Upper lobe of right lung (tissue), 1 donor: Measurements from ENCODE around the gene DMD. TPM values are rescaled to one million over a fixed set of nuclear protein-coding genes. Genes with fewer than 3 reads are reported as not detected.

ENCODE experiments used
- ATAC-seq: fragments of 200-7000 bp; cut with Tn5 transposase; one replicate; pipeline ENCODE4 v1.9.1; 2020; ENCODE audit warnings: mild to moderate bottlenecking, moderate library complexity
- DNase-seq: peaks from one replicate; pipeline ENCODE4 v3.0.0-alpha.2; 2020
- H3K27ac ChIP-seq: fragments of 200-600 bp; one replicate; pipeline ENCODE4 v1.8.0; 2022
- H3K27me3 ChIP-seq: fragments of 200-600 bp; one replicate; pipeline ENCODE4 v1.8.0; 2022; ENCODE audit warnings: mild to moderate bottlenecking
- H3K36me3 ChIP-seq: fragments of 200-600 bp; one replicate; pipeline ENCODE4 v1.8.0; 2022
- H3K4me1 ChIP-seq: fragments of 200-600 bp; one replicate; pipeline ENCODE4 v1.8.0; 2022
- H3K4me3 ChIP-seq: fragments of 200-600 bp; one replicate; pipeline ENCODE4 v1.8.0; 2022; ENCODE audit warnings: mild to moderate bottlenecking
- H3K9me3 ChIP-seq: fragments of 200-600 bp; one replicate; pipeline ENCODE4 v1.8.0; 2022
- intact Hi-C: fragments of 100-400 bp; cut with DNase I; formaldehyde crosslinking; loops from one replicate; pipeline ENCODE4 v1.11.0; 2022
- total RNA-seq: library from RNA; stranded (reverse); fragmentation: NEBNext Ultra II Directional; extraction: Animal tissue kit (Norgen Biotek cat#: 25700); gene quantifications from one replicate; pipeline ENCODE4 v1.2.1, GENCODE V29; 2021
- TF ChIP-seq, protein P1 (sequence below): fragments of 200-600 bp; IDR thresholded peaks from one replicate; pipeline ENCODE4 v1.8.0; 2022; ENCODE audit warnings: antibody characterized with exemption
- donor health status: DM: no; HTN: yes; CAD: no; lungs with severe emphysema.

DMD gene
- total RNA-seq, 1 donor from 2014 or later, result 24.7 TPM

DNA sequence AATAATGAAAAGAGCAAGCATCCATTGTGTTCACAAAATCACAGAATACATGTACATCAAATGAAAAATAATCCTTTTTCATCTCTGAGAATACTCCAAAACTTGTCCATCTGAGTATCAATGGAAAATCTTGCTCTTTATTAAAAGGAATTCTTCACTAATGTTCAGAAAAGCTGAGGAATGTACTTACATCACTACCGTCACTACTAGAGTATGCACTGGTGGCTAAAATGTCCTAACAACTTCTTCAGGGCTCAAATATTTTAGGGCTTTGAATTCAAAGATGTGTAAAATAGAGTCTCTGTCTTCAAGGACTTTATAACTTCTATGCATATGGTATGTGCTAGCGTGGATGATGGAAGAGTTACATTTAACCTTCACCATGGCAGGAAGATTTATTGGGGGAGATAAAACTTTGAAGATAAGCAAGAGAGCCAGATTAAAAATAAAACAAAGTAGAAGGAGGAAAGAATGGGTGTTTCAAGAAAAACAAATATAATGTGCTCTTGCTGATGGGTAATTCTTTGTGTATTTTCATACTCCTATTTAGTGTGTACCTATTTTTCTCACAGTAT is 55.1 kb downstream of the DMD start:
- no peaks in the 10 kb centered on the region for H3K27me3 ChIP-seq
- no peak overlapping the region for H3K27ac ChIP-seq
- H3K4me3 ChIP-seq, result no peak overlapping the region
- DNase-seq, result no peak
- ATAC-seq, result no peak
- H3K4me1 ChIP-seq, result no peaks in the 10 kb centered on the region
- H3K36me3 ChIP-seq, result no peaks in the 10 kb centered on the region
- no peaks in the 10 kb centered on the region for H3K9me3 ChIP-seq
- TF ChIP-seq, protein P1, sequence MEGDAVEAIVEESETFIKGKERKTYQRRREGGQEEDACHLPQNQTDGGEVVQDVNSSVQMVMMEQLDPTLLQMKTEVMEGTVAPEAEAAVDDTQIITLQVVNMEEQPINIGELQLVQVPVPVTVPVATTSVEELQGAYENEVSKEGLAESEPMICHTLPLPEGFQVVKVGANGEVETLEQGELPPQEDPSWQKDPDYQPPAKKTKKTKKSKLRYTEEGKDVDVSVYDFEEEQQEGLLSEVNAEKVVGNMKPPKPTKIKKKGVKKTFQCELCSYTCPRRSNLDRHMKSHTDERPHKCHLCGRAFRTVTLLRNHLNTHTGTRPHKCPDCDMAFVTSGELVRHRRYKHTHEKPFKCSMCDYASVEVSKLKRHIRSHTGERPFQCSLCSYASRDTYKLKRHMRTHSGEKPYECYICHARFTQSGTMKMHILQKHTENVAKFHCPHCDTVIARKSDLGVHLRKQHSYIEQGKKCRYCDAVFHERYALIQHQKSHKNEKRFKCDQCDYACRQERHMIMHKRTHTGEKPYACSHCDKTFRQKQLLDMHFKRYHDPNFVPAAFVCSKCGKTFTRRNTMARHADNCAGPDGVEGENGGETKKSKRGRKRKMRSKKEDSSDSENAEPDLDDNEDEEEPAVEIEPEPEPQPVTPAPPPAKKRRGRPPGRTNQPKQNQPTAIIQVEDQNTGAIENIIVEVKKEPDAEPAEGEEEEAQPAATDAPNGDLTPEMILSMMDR, result no peak
- intact Hi-C loops, result no loop called here

DNA sequence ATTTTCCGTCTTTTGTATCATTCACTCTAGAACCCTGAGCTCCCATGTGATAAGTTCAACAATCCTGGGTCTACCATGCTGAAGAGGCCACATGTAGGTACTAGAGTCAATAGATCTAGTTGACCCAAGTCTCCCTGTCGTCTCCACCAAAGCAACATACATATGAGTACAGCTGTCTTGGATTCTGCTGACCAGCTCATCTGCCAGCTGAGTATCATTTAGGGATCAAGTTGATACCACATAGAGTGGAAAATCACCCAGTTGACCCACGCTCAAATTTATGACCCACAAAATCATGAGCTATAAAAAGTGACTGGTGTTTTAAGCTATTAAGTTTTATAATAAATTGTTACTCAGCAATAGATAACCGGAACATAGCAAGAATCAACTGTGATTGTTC is 61.8 kb downstream of the DMD start:
- Histone ChIP-seq H3K4me1 (no peaks in the 10 kb centered on the region), H3K36me3 (no peaks in the 10 kb centered on the region), H3K27ac (no peak overlapping the region), H3K9me3 (no peaks in the 10 kb centered on the region), H3K27me3 (no peaks in the 10 kb centered on the region), H3K4me3 (no peak overlapping the region)
- no peak for DNase-seq
- no peak for ATAC-seq
- intact Hi-C loops, result no loop called here
- TF ChIP-seq, protein P1, result no peak

DNA sequence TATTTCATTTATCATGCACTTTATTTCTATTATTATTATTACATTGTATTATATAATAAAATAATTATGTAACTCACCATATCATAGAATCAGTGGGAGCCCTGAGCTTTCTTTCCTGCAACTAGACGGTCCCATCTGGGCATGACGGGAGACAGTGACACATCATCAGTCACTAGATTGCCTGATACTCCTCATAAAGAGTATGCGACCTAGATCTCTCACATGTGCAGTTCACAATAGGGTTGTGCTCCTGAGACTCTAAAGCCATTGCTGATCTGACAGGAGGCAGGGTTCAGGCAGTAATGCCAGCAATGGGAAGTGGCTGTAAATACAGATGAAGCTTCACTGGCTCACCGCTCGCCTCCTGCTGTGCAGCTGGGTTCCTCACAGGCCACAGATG is 62.3 kb downstream of the DMD start:
- Histone ChIP-seq H3K4me1 (no peaks in the 10 kb centered on the region), H3K4me3 (no peak overlapping the region), H3K27me3 (no peaks in the 10 kb centered on the region), H3K27ac (no peak overlapping the region), H3K36me3 (no peaks in the 10 kb centered on the region), H3K9me3 (no peaks in the 10 kb centered on the region)
- intact Hi-C loops, result no loop called here
- no peak for ATAC-seq
- DNase-seq, result no peak
- TF ChIP-seq, protein P1, result no peak

DNA sequence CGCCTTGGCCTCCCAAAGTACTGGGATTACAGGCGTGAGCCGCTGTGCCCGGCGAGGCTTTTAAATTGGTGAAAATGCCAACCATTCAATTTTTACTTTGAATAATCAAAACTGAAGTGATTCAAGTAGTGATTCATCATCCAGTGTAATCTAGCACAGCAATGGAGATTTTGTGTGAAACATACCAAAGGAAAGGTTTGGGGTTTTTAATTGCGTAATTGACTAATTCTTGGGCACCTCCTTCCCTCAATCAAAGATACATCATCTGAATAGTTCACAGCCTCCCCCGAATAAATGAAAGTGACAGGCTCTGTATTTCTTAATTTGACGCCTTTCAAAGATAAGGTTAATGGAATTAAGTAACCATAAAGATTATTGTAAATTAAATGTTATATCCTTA is 69.0 kb downstream of the DMD start:
- Histone ChIP-seq H3K4me1 (no peaks in the 10 kb centered on the region), H3K4me3 (no peak overlapping the region), H3K27ac (no peak overlapping the region), H3K9me3 (no peaks in the 10 kb centered on the region), H3K27me3 (no peaks in the 10 kb centered on the region), H3K36me3 (no peaks in the 10 kb centered on the region)
- TF ChIP-seq, protein P1, result no peak
- ATAC-seq (no peak), DNase-seq (no peak)
- intact Hi-C loops, result no loop called here

DNA sequence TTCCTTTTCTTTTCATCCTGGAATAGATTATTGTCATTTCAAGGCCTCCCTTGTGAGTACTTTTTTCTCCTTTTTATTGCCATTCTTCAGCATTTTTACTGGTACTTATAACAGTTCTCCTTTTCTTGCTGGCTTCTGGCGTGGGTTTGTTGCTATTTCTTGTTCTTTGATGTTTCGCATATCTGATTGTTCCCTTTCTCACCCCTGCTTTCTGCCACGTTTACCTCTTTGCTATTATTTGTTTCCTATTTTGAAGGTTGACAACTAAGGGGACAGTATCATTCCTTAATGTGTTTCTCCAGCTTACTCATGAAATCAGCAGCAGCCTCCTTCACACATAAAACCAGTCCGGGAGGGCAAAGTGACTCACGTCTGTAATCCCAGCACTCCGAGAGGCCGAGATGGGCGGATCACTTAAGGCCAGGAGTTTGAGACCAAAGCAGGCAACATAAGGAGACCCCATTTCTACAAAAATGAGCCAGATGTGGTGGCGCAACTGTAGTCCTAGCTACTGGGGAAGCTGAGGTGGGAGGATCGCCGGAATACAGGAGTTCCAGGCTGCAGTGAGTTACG is 72.6 kb downstream of the DMD start:
- TF ChIP-seq, protein P1, result no peak
- Histone ChIP-seq H3K4me1 (no peaks in the 10 kb centered on the region), H3K4me3 (no peak overlapping the region), H3K27ac (no peak overlapping the region), H3K9me3 (no peaks in the 10 kb centered on the region), H3K36me3 (no peaks in the 10 kb centered on the region), H3K27me3 (no peaks in the 10 kb centered on the region)
- ATAC-seq, result no peak
- no peak for DNase-seq
- intact Hi-C loops, result no loop called here

DNA sequence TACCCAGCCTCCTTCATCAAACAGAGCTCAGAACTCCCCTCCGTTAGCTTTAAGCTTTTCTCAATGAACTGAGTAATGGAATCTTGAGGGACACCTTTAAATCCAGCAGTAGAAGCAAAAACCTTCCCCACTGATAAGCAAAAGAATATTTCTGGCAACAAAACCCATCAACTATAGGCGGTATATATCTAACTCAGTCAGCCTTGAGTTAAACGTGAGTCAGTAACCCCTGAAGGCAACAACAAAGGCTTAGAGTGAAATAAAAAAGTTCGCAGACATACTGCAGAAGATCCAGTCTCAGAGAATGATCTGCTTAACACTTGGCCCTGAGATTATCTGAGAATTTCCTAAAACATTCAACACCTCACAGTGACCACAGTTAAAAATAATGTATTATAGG is 77.2 kb downstream of the DMD start:
- Histone ChIP-seq H3K9me3 (no peaks in the 10 kb centered on the region), H3K27ac (no peak overlapping the region), H3K27me3 (no peaks in the 10 kb centered on the region), H3K36me3 (no peaks in the 10 kb centered on the region), H3K4me3 (no peak overlapping the region), H3K4me1 (no peaks in the 10 kb centered on the region)
- ATAC-seq (no peak), DNase-seq (no peak)
- TF ChIP-seq, protein P1, result no peak
- intact Hi-C loops, result no loop called here
